Fibroblast of lung (primary cell): ENCODE measurements around the gene CFAP90.

Experiments
- CTCF ChIP-seq, 2 donors: IDR thresholded peaks in 1 of 2; conservative IDR thresholded peaks in 1 of 2; 1 replicate in 1 of 2; 2 replicates in 1 of 2; pipeline ENCODE4 v1.5.1; 2011 to 2012; ENCODE audit warnings: low read length in 2 of 2, control low read depth in 1 of 2, inconsistent platforms in 1 of 2, low read depth in 1 of 2, mild to moderate bottlenecking in 1 of 2
- EZH2 ChIP-seq: IDR thresholded peaks from 2 replicates; pipeline ENCODE4 v1.5.1; 2012; ENCODE audit warnings: low read length, control low read depth, mild to moderate bottlenecking; ENCODE audit errors: missing control alignments

- TF ChIP-seq CTCF (conservative IDR thresholded peaks at IDR 0.05 in 1 of 2, IDR thresholded peaks at IDR 0.05 in 1 of 2; ENCODE audit: low read depth in 1 of 2, low read length in 2 of 2) (no peak), EZH2 (peak; percentile 18)
Measured at GRCh38 chr5:7848296-7848695, 2.6 kb downstream of the CFAP90 start.
